Measurements from ENCODE around the gene MOB2.

MOB2 gene

DNA sequence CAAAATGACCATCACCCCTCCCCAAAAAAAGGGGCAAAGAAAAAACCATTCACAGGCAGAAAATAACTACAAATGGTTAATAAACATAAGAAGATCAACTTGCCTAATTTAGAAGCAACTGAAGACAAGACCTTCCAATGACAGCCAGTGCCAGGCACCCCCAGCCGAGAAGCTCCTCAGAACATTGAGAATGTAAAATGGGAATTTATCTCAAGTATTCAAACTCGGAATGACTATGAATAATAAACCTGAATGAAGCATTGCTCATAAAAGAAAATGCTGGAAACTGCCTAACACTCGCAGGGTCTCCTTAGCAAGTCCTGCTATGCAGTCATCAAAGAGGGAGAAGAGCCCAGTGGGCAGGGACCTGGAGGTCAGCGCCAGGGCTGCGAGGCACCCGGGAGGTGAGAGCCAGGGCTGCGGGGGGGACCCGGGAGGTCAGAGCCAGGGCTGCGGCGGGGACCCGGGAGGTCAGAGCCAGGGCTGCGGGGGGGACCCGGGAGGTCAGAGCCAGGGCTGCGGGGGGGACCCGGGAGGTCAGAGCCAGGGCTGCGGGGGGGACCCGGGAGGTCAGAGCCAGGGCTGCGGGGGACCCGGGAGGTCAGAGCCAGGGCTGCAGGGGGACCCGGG, 23.2 kb upstream of the MOB2 start:
- H3K36me3 ChIP-seq (ENCODE audit: insufficient read depth, low read length), result no peaks in the 10 kb centered on the region
- H3K9ac ChIP-seq (ENCODE audit: insufficient read length), result no peak overlapping the region
- DNase-seq (ENCODE audit: low read depth, low spot score), result no peak
- no peak overlapping the region for H3K27ac ChIP-seq
- H3K9me3 ChIP-seq (ENCODE audit: low read depth, low read length), result no peaks in the 10 kb centered on the region
- TF ChIP-seq FOXP2 (optimal IDR thresholded peaks at IDR 0.05; ENCODE audit: control extremely low read depth, extremely low read length, insufficient read depth) (no peak), EZH2 (IDR thresholded peaks at IDR 0.05) (no peak), POLR2AphosphoS5 (IDR thresholded peaks at IDR 0.05; ENCODE audit: borderline replicate concordance, low read depth, low read length) (no peak)
- H3K4me3 ChIP-seq, result no peak overlapping the region

DNA sequence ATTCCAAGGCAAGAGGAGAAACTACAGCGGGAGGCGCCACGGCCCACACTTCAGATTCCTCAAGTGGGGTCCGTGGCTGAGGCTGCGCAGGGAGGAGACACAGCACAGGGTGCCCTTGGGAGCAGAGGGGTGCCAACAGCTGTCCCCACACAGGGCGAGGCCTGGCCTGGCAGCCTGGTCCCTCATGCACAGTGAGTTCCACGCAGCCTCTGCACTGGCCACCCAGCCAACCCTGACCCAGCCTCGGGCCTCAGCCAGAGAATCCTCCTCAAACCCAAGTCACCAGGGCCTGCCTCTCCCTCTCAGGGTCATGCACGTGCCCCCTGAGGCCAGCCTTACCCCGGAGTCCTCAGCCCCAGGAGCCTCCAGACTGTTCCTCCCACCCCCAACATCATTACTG, 22.4 kb upstream of the MOB2 start:
- TF ChIP-seq POLR2AphosphoS5 (IDR thresholded peaks at IDR 0.05; ENCODE audit: borderline replicate concordance, low read depth, low read length), result no peak
- TF ChIP-seq EZH2 (IDR thresholded peaks at IDR 0.05), result no peak
- no peak for TF ChIP-seq FOXP2 (optimal IDR thresholded peaks at IDR 0.05; ENCODE audit: control extremely low read depth, extremely low read length, insufficient read depth)
- no peak overlapping the region for H3K9ac ChIP-seq (ENCODE audit: insufficient read length)
- H3K27ac ChIP-seq, result no peak overlapping the region
- H3K36me3 ChIP-seq (ENCODE audit: insufficient read depth, low read length), result no peaks in the 10 kb centered on the region
- no peak for DNase-seq (ENCODE audit: low read depth, low spot score)
- no peak overlapping the region for H3K4me3 ChIP-seq
- no peaks in the 10 kb centered on the region for H3K9me3 ChIP-seq (ENCODE audit: low read depth, low read length)

- Histone ChIP-seq H3K9ac (ENCODE audit: insufficient read length) (no peak overlapping the region), H3K27ac (no peak overlapping the region), H3K4me3 (no peak overlapping the region), H3K36me3 (ENCODE audit: insufficient read depth, low read length) (no peaks in the 10 kb centered on the region), H3K9me3 (ENCODE audit: low read depth, low read length) (no peaks in the 10 kb centered on the region)
- no peak for DNase-seq (ENCODE audit: low read depth, low spot score)
- TF ChIP-seq EZH2 (IDR thresholded peaks at IDR 0.05) (no peak), POLR2AphosphoS5 (IDR thresholded peaks at IDR 0.05; ENCODE audit: borderline replicate concordance, low read depth, low read length) (no peak), FOXP2 (optimal IDR thresholded peaks at IDR 0.05; ENCODE audit: control extremely low read depth, extremely low read length, insufficient read depth) (no peak)
Measured at GRCh38 chr11:1508491-1508891, 21.9 kb upstream of the MOB2 start.

DNA sequence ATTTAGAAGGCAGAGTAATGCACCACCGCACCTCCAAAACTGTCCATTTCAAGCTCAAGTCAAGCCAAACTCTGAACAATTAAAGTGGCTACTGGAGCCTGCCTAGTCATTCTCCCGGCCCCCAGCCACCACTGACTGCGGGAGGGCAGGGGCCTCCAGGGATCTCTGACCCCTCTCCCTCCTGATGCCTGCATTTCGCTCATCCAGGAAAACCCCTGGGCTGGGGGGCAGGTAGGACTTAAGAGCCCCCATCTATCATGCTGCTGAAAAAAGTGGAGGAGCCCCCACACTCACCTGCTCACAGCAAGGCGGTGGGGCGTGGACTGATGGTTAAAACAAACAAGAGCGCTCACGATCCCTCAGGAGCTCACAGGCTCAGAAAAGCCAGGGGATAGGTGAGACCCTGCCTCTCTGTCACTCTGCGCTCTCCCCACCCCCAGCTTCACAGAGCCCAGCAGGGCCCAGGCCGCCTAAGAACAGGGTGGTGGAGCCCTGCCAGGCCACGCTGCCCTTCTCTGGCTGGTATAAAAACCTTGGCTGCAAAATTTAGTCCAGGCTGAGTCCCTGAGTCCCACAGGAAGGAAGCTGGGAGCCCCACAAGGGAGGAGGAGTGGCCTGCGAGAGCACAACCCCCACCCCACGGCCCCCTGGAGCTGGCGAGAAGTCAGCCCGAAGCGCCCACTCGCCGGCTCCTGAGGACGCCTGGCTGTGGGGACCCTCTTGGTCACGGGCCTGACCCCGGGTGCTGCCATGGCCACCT, 21.0 kb upstream of the MOB2 start:
- no peak for DNase-seq (ENCODE audit: low read depth, low spot score)
- no peak overlapping the region for H3K4me3 ChIP-seq
- no peaks in the 10 kb centered on the region for H3K36me3 ChIP-seq (ENCODE audit: insufficient read depth, low read length)
- H3K9me3 ChIP-seq (ENCODE audit: low read depth, low read length), result no peaks in the 10 kb centered on the region
- TF ChIP-seq FOXP2 (optimal IDR thresholded peaks at IDR 0.05; ENCODE audit: control extremely low read depth, extremely low read length, insufficient read depth) (no peak), POLR2AphosphoS5 (IDR thresholded peaks at IDR 0.05; ENCODE audit: borderline replicate concordance, low read depth, low read length) (no peak), EZH2 (IDR thresholded peaks at IDR 0.05) (no peak)
- H3K27ac ChIP-seq, result no peak overlapping the region
- no peak overlapping the region for H3K9ac ChIP-seq (ENCODE audit: insufficient read length)

DNA sequence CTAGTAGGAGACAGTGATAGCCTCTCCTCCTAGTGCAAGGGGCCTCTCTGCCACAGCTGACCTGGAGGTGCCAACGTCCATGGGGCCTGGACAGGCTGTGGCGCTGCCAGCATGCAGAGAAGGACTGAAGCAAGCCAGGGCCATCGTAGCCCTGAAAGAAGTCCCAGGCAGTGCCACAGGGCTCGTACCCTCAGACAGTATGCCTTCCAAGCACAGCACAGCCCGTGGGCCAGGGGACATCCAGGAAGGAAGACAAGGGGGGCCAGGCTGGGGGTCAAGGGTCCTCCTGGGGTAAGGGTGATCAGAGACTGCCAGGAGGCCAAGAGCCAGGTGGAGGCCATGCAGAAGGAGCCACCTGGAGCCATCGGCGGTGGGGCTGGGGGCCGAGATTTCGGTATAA, 20.4 kb upstream of the MOB2 start:
- TF ChIP-seq EZH2 (IDR thresholded peaks at IDR 0.05), result no peak
- H3K9me3 ChIP-seq (ENCODE audit: low read depth, low read length), result no peaks in the 10 kb centered on the region
- H3K36me3 ChIP-seq (ENCODE audit: insufficient read depth, low read length), result no peaks in the 10 kb centered on the region
- H3K27ac ChIP-seq, result no peak overlapping the region
- no peak overlapping the region for H3K4me3 ChIP-seq
- no peak overlapping the region for H3K9ac ChIP-seq (ENCODE audit: insufficient read length)
- DNase-seq (ENCODE audit: low read depth, low spot score), result no peak

DNA sequence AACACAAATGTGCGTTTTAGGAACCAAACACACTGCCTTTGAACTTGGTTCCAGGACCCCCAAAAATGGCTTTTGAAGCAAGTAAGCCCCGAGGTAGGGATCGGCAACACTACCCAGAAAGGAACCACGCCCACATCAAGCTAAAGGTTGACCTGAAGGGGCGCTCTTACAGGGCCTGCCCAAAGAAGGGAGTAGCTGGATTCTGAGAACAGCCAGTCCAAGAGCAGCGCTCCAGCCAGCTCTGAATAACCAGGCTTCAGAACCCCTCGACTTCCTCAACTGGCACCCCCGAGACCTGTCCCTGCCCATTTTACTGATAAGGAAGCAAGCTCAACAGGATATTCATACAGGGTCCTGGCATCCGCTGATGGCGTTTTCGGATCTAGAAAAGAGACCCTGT, 18.9 kb upstream of the MOB2 start:
- Histone ChIP-seq H3K9me3 (ENCODE audit: low read depth, low read length) (no peaks in the 10 kb centered on the region), H3K36me3 (ENCODE audit: insufficient read depth, low read length) (no peaks in the 10 kb centered on the region), H3K9ac (ENCODE audit: insufficient read length) (no peak overlapping the region), H3K4me3 (no peak overlapping the region), H3K27ac (no peak overlapping the region)
- TF ChIP-seq POLR2AphosphoS5 (IDR thresholded peaks at IDR 0.05; ENCODE audit: borderline replicate concordance, low read depth, low read length), result no peak
- DNase-seq (ENCODE audit: low read depth, low spot score), result no peak

DNA sequence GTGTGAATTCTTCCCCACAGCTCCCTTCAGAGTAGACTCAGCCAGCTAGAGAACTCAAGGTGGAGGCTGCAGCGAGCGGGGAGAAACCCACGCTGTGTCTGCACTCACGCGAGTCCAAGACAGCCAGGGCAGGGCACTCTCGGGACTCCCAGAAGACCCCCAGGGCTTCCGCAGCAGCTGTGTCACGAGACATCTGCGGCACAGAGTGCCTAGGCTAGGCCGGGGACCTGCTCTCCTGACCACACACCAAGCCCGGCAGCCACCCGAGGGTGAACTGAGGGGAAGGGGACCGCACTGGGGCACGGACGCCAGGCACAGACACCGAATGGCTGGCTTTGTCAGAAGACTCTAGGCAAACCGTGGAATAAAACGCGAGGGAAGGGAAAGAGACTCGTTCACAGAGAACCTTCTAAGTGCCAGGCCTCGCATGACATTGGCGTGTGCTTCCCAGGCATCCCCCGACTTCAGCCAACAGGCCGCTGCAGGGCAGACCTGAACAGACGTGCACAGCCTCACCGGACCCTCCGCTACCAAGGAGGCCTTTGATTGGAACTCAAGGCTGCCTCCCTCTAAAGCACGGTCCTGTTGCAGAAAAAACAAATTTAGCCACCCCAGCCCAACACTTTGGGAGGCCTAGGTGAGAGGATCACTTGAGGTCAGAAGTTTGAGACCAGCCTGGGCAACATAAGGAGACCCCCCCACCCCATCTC, 18.2 kb upstream of the MOB2 start:
- H3K36me3 ChIP-seq (ENCODE audit: insufficient read depth, low read length), result no peaks in the 10 kb centered on the region
- no peak overlapping the region for H3K9ac ChIP-seq (ENCODE audit: insufficient read length)
- TF ChIP-seq POLR2AphosphoS5 (IDR thresholded peaks at IDR 0.05; ENCODE audit: borderline replicate concordance, low read depth, low read length) (no peak), EZH2 (IDR thresholded peaks at IDR 0.05) (no peak), FOXP2 (optimal IDR thresholded peaks at IDR 0.05; ENCODE audit: control extremely low read depth, extremely low read length, insufficient read depth) (no peak)
- H3K27ac ChIP-seq, result no peak overlapping the region
- H3K9me3 ChIP-seq (ENCODE audit: low read depth, low read length), result no peaks in the 10 kb centered on the region
- H3K4me3 ChIP-seq, result no peak overlapping the region
- no peak for DNase-seq (ENCODE audit: low read depth, low spot score)

- no peak for TF ChIP-seq POLR2AphosphoS5 (IDR thresholded peaks at IDR 0.05; ENCODE audit: borderline replicate concordance, low read depth, low read length)
- TF ChIP-seq EZH2 (IDR thresholded peaks at IDR 0.05), result no peak
- TF ChIP-seq FOXP2 (optimal IDR thresholded peaks at IDR 0.05; ENCODE audit: control extremely low read depth, extremely low read length, insufficient read depth), result no peak
- H3K9me3 ChIP-seq (ENCODE audit: low read depth, low read length), result no peaks in the 10 kb centered on the region
- H3K9ac ChIP-seq (ENCODE audit: insufficient read length), result no peak overlapping the region
- no peaks in the 10 kb centered on the region for H3K36me3 ChIP-seq (ENCODE audit: insufficient read depth, low read length)
- no peak for DNase-seq (ENCODE audit: low read depth, low spot score)
- H3K27ac ChIP-seq, result no peak overlapping the region
- no peak overlapping the region for H3K4me3 ChIP-seq
Measured at GRCh38 chr11:1504138-1504537, 17.6 kb upstream of the MOB2 start.

Data from SK-N-MC (cell line).